ENCODE data around the gene KDM2A.

KDM2A gene

DNA sequence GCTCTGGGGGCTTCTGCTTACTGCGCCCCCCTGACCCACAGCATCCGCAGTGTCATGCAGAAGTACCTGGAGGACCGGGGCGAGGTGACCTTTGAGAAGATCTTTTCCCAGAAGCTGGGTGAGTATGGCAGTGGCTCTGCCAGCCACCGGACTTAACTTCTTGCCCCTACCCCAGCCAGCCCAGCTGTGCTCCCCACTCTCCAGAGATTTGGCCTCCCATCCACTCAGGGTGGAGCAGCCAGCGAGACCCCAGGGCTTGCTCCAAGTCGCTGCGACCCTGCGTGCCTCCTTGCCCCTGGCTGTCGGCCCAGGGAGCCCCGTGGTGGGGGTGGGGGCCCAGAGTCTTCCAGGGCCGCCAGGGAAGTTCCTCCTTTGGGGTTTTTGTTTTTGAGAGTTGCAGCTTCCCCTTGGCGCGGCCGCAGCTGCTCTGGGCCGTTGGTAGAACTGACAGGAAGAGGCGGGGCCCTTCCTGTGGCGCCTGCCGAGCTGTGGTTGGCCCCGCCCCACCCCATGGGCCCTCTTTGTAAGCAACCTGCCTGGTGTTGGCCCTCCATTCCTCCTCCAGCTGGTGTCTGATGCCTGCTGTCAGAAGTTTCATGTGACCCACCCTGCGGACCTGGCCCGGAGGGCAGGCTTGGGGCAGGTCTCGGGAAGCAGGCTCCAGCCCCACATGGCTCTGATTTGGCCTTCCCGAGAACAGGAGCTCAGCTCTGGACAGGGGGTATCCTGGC is 158.3 kb downstream of the KDM2A start:
- Histone ChIP-seq H2AK5ac (ENCODE audit: low read length, severe bottlenecking) (peak overlapping the region; percentile 59), H3K27ac (ENCODE audit: low read length, poor library complexity, severe bottlenecking) (peak overlapping the region; percentile 46), H3K4me1 (ENCODE audit: control insufficient read depth, insufficient read depth, low read depth, low read length) (peaks cover 28% of the 10 kb centered on the region), H2BK120ac (ENCODE audit: low read depth, low read length) (peak overlapping the region; percentile 42), H3K79me1 (replicated peaks; ENCODE audit: low read length, poor library complexity, severe bottlenecking) (peaks cover 61% of the 10 kb centered on the region), H3K18ac (ENCODE audit: low read depth in 1 of 2, low read length in 2 of 2) (peak overlapping the region; percentile 56 to 88), H2AFZ (ENCODE audit: low read depth, low read length) (no peak overlapping the region), H4K91ac (ENCODE audit: low read length) (peak overlapping the region; percentile 89), H3K23ac (ENCODE audit: low read length in 2 of 2) (peak overlapping the region in 1 of 2 experiments; percentile 89), H3K4me2 (ENCODE audit: low read length, poor library complexity, severe bottlenecking) (peak overlapping the region; percentile 65), H3K9me3 (ENCODE audit: control insufficient read depth, low read length) (no peaks in the 10 kb centered on the region), H3K14ac (ENCODE audit: low read length in 2 of 2) (peak overlapping the region in 1 of 2 experiments; percentile 82), H2BK5ac (ENCODE audit: low read depth, low read length, poor library complexity, severe bottlenecking) (no peak overlapping the region), H3K36me3 (ENCODE audit: control insufficient read depth in 1 of 2, insufficient read depth in 2 of 2, low read depth in 1 of 2, low read length in 2 of 2) (peaks cover 33 to 88% of the 10 kb centered on the region in 2 experiments), H3K27me3 (ENCODE audit: control insufficient read depth in 1 of 2, insufficient read depth in 1 of 2, low read length in 2 of 2) (no peaks in the 10 kb centered on the region), H3K4me3 (ENCODE audit: insufficient read depth in 1 of 2, low read depth in 1 of 2, low read length in 2 of 2) (peak overlapping the region; percentile 32 to 77), H3K4ac (ENCODE audit: low read depth in 1 of 2, low read length in 2 of 2) (peak overlapping the region; percentile 87 to 89), H3K9ac (ENCODE audit: low read length) (peak overlapping the region; percentile 87), H2BK15ac (ENCODE audit: low read depth, poor library complexity, severe bottlenecking) (peak overlapping the region; percentile 98), H4K8ac (ENCODE audit: low read length) (peak overlapping the region; percentile 74), H2BK12ac (ENCODE audit: low read length in 2 of 2) (peak overlapping the region; percentile 75)
- 46% methylated on average over 24 of the region's 24 CpGs for WGBS
- peak; percentile 68 for DNase-seq

DNA sequence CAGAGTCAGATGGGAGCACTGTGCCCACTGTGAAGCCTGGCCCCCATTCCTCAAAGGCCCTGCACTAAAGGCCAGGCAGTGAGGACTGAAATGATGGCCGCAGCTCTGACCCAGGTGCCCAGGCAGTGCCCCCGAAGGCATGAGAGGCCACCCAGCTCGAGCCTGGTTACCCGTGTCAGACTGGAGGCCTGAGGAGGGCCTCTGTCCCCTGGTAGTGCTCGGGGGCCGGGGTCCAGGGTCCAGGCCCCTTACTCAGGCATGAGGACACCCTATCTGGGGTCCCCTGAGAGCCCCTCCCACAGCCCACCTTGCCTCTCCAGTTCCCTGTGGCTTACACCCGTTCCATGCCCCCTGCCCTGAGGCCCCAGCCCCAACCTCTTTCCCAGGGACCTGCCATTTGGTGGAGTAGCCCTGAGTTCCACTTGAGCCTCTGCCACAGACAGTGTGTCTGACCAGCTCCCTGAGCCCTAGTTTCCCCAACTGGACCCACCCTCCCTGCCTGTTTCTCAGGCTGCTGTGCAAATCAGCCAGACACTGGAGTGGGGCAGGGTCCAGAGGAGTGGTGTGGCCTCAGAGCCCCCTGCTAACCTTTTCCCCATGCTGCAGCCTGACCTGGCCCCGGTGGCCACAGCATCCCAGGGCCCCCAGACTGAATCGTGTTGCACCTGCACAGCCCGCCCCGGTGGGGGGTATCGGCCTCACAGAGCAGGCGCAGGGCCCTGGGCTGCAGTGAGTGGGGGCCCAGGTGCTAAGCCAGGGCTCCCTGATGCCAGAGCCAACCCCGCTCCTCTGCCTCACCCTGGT is 159.3 kb downstream of the KDM2A start:
- H4K91ac ChIP-seq (ENCODE audit: low read length), result peak overlapping the region; percentile 55
- H2AFZ ChIP-seq (ENCODE audit: low read depth, low read length), result no peak overlapping the region
- H3K4ac ChIP-seq (ENCODE audit: low read depth in 1 of 2, low read length in 2 of 2), result peak overlapping the region in 1 of 2 experiments; percentile 76
- peak overlapping the region; percentile 87 for H3K9ac ChIP-seq (ENCODE audit: low read length)
- H2AK5ac ChIP-seq (ENCODE audit: low read length, severe bottlenecking), result peak overlapping the region; percentile 50
- H3K36me3 ChIP-seq (ENCODE audit: control insufficient read depth in 1 of 2, insufficient read depth in 2 of 2, low read depth in 1 of 2, low read length in 2 of 2), result peaks cover 43 to 88% of the 10 kb centered on the region in 2 experiments
- H3K4me2 ChIP-seq (ENCODE audit: low read length, poor library complexity, severe bottlenecking), result no peak overlapping the region
- WGBS, result 96% methylated on average over 14 of the region's 14 CpGs
- peak overlapping the region; percentile 4 to 44 for H3K18ac ChIP-seq (ENCODE audit: low read depth in 1 of 2, low read length in 2 of 2)
- no peaks in the 10 kb centered on the region for H3K9me3 ChIP-seq (ENCODE audit: control insufficient read depth, low read length)
- no peak overlapping the region for H3K14ac ChIP-seq (ENCODE audit: low read length in 2 of 2)
- H3K4me3 ChIP-seq (ENCODE audit: insufficient read depth in 1 of 2, low read depth in 1 of 2, low read length in 2 of 2), result peak overlapping the region in 1 of 2 experiments; percentile 77
- peak overlapping the region; percentile 59 to 75 for H2BK12ac ChIP-seq (ENCODE audit: low read length in 2 of 2)
- H3K4me1 ChIP-seq (ENCODE audit: control insufficient read depth, insufficient read depth, low read depth, low read length), result peaks cover 26% of the 10 kb centered on the region
- DNase-seq, result no peak
- peaks cover 66% of the 10 kb centered on the region for H3K79me1 ChIP-seq (replicated peaks; ENCODE audit: low read length, poor library complexity, severe bottlenecking)
- H4K8ac ChIP-seq (ENCODE audit: low read length), result peak overlapping the region; percentile 5
- H2BK5ac ChIP-seq (ENCODE audit: low read depth, low read length, poor library complexity, severe bottlenecking), result no peak overlapping the region
- H2BK15ac ChIP-seq (ENCODE audit: low read depth, poor library complexity, severe bottlenecking), result peak overlapping the region; percentile 98
- H3K23ac ChIP-seq (ENCODE audit: low read length in 2 of 2), result peak overlapping the region in 1 of 2 experiments; percentile 43
- peak overlapping the region; percentile 31 for H3K27ac ChIP-seq (ENCODE audit: low read length, poor library complexity, severe bottlenecking)
- peak overlapping the region; percentile 0 for H2BK120ac ChIP-seq (ENCODE audit: low read depth, low read length)
- no peaks in the 10 kb centered on the region for H3K27me3 ChIP-seq (ENCODE audit: control insufficient read depth in 1 of 2, insufficient read depth in 1 of 2, low read length in 2 of 2)

DNA sequence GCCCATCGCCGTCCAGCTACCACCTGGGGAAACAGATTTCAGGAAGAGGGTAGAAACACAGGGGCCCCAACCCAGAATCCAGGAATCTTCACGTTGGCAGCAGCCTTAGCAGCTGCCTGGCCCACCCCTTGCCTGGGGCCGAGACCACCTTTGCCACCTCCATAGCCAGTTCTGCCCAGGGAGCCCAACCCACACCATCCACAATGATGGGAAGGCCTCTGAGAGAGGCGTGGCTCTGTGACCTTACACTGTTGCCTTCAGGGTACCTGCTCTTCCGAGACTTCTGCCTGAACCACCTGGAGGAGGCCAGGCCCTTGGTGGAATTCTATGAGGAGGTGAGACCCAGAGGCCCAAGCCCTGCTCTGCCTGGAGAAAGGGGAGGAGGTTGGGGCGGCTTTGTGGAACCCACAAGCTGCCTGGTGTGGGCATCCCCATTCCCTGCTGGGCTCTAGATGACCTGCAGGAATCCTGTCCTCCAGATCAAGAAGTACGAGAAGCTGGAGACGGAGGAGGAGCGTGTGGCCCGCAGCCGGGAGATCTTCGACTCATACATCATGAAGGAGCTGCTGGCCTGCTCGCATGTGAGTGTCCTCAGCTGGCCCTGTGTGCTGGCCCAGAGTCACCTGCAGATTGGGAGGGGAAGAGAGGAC is 160.0 kb downstream of the KDM2A start:
- H3K4ac ChIP-seq (ENCODE audit: low read depth in 1 of 2, low read length in 2 of 2), result no peak overlapping the region
- no peak overlapping the region for H3K9ac ChIP-seq (ENCODE audit: low read length)
- peaks cover 69% of the 10 kb centered on the region for H3K79me1 ChIP-seq (replicated peaks; ENCODE audit: low read length, poor library complexity, severe bottlenecking)
- no peak for DNase-seq
- no peak overlapping the region for H3K4me2 ChIP-seq (ENCODE audit: low read length, poor library complexity, severe bottlenecking)
- H3K4me3 ChIP-seq (ENCODE audit: insufficient read depth in 1 of 2, low read depth in 1 of 2, low read length in 2 of 2), result no peak overlapping the region
- H3K14ac ChIP-seq (ENCODE audit: low read length in 2 of 2), result no peak overlapping the region
- H3K23ac ChIP-seq (ENCODE audit: low read length in 2 of 2), result peak overlapping the region in 1 of 2 experiments; percentile 16
- H2AFZ ChIP-seq (ENCODE audit: low read depth, low read length), result no peak overlapping the region
- WGBS, result 94% methylated on average over 14 of the region's 14 CpGs
- no peak overlapping the region for H3K18ac ChIP-seq (ENCODE audit: low read depth in 1 of 2, low read length in 2 of 2)
- no peak overlapping the region for H2BK15ac ChIP-seq (ENCODE audit: low read depth, poor library complexity, severe bottlenecking)
- H4K91ac ChIP-seq (ENCODE audit: low read length), result no peak overlapping the region
- H3K27me3 ChIP-seq (ENCODE audit: control insufficient read depth in 1 of 2, insufficient read depth in 1 of 2, low read length in 2 of 2), result no peaks in the 10 kb centered on the region
- peaks cover 23% of the 10 kb centered on the region for H3K4me1 ChIP-seq (ENCODE audit: control insufficient read depth, insufficient read depth, low read depth, low read length)
- H2AK5ac ChIP-seq (ENCODE audit: low read length, severe bottlenecking), result no peak overlapping the region
- no peak overlapping the region for H4K8ac ChIP-seq (ENCODE audit: low read length)
- H3K27ac ChIP-seq (ENCODE audit: low read length, poor library complexity, severe bottlenecking), result no peak overlapping the region
- no peak overlapping the region for H2BK5ac ChIP-seq (ENCODE audit: low read depth, low read length, poor library complexity, severe bottlenecking)
- peaks cover 50 to 92% of the 10 kb centered on the region in 2 experiments for H3K36me3 ChIP-seq (ENCODE audit: control insufficient read depth in 1 of 2, insufficient read depth in 2 of 2, low read depth in 1 of 2, low read length in 2 of 2)
- no peaks in the 10 kb centered on the region for H3K9me3 ChIP-seq (ENCODE audit: control insufficient read depth, low read length)
- no peak overlapping the region for H2BK120ac ChIP-seq (ENCODE audit: low read depth, low read length)
- no peak overlapping the region for H2BK12ac ChIP-seq (ENCODE audit: low read length in 2 of 2)

All from mesenchymal stem cell (in vitro differentiated cells and primary cell).